Measurements from ENCODE around the gene COL4A2.

COL4A2 gene

DNA sequence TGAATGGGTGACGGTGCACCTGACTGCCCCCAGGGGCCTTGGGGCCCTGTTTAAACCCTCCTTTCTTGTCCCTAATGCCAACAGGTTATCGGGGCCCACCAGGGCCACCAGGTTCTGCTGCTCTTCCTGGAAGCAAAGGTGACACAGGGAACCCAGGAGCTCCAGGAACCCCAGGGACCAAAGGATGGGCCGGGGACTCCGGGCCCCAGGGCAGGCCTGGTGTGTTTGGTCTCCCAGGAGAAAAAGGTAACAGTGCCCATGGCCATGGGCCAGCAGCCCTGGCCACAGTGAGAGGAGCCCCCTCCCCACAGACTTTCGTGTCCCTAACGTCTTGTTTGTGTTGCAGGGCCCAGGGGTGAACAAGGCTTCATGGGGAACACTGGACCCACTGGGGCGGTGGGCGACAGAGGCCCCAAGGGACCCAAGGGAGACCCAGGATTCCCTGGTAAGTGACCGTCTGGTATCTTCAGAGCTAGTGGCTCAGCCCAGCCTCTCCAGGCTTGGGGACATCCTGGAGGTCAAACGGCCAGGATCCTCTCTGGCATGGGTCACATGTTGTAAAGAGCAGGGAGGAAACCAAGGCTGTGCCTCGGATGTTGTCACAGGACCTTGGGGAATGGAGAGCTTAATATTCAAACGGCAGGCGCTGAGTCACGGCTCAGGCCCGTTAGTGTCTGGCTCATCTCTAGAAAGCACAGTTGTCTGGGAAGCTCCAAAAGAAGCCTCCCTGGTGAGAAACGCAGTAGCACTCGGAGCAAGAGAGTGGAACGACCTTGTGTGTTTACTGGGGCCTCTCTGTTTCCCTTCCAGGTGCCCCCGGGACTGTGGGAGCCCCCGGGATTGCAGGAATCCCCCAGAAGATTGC lies 196.2 kb downstream of the COL4A2 start:
- DNase-seq, result no peak

DNA sequence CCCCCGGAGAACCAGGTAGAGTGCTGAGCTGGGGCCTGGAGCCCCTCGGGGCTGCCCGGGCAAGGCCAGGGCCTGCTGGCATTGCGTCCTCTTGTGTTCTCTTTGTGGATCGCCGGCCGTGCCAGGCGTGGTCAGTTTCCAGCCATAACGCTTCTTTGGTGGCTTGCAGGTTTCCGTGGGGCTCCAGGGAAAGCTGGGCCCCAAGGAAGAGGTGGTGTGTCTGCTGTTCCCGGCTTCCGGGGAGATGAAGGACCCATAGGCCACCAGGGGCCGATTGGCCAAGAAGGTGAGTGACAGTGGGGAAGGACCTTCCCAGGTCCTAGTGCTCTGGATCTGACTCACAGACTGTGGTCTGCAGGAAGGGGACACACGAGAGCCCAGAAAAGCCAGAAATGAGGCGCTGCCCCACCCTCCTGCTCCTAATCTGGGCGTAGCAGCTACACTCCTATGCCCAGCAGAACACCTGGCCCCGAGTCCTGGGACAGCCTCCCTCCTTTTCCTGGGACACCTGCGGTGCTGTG lies 197.0 kb downstream of the COL4A2 start:
- DNase-seq, result no peak

DNA sequence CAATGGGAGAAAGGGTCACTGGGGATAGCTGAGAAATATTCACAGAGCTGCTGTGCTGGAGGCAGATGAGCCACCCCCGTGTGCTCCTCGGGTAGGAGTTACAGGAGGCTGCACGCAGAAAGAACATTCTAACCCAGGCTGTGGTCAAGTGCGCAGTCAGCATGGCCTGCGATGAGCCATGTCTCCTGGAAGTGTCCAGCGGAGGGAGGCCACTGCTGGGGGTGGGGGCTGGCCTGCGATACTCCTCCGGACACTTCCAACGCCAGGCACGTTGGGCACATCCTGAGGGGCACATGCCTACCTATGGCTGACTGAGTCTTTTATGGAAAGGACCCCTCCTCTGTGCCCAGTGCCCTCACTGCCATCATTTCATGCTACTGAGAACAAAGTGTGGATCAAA lies 198.5 kb downstream of the COL4A2 start:
- no peak for DNase-seq

DNA sequence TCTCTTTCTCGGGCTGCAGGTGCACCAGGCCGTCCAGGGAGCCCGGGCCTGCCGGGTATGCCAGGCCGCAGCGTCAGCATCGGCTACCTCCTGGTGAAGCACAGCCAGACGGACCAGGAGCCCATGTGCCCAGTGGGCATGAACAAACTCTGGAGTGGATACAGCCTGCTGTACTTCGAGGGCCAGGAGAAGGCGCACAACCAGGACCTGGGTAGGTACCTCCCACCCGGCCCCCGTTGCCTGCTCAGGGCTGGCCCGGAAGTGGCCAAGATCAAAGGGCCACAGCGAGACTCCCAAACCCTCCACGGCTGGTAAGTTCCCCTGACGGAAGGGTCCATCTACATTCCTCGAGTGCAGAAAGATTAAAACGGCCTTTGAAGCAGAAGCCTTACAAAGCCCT lies 199.3 kb downstream of the COL4A2 start:
- DNase-seq, result no peak

DNA sequence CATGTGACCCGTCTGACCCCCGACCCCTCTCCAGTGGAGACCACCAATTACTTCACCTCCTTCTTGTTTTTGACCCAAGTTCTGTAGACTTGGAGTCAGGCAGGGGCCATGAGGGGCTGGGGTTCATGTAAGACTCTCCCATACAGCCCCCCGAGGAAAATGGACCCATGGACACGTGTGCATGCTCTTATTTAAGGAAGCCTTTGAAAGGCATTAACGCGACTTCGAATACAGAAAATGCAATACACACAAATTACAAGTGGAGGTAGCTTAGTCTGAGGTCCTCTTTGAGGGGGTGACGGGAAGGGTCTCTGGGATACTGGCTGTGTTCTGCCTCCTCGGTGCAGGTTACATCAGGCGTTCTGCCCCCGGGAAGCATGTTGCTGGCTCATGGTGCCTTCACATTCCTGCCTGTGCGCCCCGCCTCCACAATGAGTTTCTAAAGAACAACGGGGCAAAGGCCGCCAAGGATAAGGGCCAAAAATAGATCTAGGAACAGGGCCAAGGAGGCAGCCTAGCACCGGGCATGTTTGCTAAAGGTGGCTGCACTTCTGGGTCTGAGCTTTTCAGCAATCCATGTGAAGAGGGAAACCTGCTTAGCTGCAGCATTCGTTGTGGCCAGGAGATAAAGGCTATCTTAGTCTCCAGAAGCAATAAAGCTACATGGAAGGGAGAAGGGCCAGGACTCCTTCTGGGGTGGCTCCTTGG lies 199.9 kb downstream of the COL4A2 start:
- DNase-seq, result no peak

DNA sequence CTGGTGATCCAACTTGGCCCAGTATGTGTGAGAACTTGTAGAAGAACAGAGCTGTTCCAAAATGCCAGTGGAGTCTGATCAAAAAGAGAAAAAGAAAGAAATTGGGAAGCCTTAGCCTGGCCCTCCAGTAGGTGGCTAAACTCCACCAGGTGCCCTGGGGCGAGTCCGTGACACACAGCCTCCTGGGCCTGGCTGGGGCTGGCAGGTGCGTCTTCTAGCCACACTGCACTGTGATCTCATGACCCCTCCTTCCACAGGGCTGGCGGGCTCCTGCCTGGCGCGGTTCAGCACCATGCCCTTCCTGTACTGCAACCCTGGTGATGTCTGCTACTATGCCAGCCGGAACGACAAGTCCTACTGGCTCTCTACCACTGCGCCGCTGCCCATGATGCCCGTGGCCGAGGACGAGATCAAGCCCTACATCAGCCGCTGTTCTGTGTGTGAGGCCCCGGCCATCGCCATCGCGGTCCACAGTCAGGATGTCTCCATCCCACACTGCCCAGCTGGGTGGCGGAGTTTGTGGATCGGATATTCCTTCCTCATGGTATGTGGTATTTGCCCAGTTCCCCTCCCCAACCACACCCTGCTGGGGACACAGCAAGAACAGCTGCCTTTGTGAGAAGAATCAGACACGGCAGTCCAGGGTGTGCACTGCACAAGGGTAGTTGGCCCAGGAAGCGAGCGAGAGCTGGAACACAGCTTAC lies 200.7 kb downstream of the COL4A2 start:
- no peak for DNase-seq

DNA sequence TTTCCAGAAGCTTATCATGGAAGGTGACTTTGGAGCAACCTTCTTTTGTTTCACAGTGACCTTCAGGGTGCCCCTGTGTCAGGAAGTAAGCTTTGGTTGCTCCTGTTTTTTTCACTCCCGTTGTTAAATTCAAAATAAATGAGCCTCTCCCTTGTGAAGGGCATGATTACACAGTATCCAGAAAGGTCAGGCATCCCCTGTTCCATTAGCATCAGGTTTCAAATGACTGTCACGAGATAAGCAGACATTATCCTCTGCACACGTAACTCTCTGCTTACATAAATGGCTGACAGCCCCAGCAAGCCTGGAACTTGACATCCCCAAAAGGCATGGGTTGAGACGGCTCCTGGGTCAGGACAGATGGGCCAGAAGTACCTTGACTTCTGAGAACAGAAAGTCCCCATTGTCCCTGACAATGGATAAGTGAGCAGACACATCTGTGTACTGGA lies 202.4 kb downstream of the COL4A2 start:
- DNase-seq, result no peak

DNA sequence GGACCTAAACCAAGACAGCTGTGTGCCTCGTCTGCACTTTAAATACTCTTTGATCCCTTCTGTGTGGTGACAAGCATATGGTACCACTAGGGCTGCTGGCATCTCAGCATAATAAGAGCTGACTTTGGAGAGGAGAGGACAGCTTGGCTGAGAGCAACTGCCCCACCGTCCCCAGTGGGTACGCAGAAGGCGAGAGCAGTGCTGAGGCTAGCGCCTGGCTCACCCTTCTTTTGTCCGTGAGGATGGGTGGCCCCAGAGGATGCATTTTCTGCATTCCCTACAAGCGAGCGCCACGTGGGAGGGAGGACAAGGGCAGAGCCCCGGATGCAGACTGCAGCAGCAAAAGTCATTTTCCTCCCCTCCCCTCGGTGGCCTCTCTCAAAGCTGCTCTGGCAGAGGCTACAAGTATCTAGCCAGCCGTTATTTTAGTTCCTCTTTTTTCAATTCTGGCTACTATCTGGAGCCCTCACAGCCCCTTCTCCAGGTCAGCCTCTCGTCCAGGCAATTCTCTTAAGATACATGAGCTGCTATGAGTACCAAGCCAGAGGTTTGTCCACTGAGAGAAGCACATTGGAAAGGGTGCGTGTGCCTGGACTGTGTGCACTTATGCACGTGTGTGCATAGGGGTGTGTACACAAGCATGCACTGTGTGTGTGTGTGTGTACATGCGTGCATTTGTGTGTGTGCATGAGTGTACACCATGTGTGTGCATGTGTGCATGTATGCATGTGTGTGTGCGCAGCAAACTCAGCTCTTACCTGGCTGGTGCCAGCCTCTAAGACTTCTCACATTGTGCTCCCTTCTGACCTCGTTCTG lies 203.1 kb downstream of the COL4A2 start:
- DNase-seq, result no peak

DNA sequence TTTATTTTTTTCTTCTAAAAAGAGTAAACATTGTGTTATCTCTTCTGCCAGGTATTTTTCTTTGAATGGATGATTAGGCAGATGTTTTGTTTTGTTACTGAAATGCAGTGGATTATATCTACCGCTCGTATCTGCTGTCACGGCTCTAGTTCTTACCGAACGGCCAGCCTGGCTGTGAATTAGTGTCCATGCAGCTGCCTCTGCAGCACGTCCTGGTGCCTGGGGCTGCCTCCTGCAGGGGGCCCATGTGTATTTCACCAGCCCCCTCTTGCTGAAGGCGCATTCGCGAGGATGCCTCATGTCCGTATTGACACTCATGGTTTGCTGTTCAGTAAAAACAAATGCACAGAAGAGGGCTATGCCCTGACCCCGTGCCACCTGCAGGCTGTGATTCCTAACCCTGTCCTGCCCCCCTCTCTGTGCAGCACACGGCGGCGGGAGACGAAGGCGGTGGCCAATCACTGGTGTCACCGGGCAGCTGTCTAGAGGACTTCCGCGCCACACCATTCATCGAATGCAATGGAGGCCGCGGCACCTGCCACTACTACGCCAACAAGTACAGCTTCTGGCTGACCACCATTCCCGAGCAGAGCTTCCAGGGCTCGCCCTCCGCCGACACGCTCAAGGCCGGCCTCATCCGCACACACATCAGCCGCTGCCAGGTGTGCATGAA lies 204.6 kb downstream of the COL4A2 start:
- DNase-seq, result no peak

DNA sequence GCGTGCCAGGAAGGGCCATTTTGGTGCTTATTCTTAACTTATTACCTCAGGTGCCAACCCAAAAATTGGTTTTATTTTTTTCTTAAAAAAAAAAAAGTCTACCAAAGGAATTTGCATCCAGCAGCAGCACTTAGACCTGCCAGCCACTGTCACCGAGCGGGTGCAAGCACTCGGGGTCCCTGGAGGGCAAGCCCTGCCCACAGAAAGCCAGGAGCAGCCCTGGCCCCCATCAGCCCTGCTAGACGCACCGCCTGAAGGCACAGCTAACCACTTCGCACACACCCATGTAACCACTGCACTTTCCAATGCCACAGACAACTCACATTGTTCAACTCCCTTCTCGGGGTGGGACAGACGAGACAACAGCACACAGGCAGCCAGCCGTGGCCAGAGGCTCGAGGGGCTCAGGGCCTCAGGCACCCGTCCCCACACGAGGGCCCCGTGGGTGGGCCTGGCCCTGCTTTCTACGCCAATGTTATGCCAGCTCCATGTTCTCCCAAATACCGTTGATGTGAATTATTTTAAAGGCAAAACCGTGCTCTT lies 205.2 kb downstream of the COL4A2 start:
- no peak for DNase-seq

DNA sequence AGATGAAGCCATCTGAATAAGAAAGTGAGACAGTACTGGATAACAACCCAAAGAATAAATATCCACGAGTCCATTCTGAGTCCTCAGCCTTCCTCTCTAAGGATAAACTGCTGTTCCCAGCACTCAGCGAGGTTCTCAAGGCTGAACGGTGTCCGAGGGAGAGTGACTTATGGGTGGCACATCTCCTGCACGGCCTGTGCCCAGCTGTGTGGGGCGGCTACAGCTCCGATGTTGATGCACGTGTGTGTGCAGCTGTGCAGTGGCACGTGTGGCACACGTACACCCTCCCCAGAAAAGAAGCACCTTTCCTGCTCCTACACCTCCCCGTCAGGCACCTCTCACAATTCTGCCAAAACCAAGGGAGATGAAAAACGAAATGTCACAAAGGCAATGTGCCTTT lies 209.4 kb downstream of the COL4A2 start:
- DNase-seq, result no peak

DNA sequence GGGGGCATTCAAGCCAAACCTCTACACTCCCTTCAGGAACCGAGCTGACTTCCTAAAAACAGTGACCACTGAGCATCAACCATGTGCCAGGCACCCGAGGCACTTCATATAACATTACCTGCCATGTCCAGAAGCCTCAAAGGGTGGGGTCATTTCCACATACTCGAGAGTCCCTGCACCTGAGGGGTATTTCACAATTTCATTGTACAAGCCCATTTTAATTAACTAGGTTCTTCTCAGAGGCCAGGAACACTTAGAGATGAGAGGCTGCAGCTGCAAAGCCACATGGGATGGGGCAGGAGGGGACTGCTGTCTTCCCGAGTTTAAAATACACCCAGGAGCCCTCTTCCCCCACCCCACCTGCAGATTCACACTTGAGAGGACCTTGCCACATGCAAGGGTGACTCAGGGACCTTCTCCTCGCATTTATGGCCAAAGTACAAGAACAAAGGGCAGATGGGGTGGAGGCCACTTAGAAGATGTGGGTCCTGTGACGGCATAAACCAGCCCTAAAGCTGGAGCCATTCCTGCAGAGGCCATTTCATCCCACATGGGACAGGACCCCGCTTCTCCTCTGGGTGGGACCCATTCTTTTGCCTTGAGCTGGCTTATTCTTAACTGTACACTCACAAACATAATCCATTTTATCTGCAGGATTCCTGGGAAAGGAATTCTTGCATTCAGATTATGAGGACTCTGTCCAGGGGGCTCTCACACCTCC lies 210.6 kb downstream of the COL4A2 start:
- no peak for DNase-seq

DNA sequence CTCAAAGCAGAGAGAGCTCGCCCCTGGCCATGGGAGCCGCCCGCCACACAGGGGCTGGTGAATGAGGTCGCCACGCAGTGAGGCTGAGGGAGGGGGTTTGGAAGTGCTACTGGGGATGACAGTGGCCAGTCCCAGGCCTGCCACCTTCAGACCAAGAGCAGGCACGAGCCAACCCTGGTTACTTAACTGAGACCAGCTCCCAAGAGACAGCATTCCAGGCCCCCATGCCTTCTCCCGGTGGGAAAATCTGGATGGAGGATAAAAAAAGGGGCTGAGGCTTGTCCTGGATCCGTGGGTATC lies 211.1 kb downstream of the COL4A2 start:
- DNase-seq, result no peak

DNA sequence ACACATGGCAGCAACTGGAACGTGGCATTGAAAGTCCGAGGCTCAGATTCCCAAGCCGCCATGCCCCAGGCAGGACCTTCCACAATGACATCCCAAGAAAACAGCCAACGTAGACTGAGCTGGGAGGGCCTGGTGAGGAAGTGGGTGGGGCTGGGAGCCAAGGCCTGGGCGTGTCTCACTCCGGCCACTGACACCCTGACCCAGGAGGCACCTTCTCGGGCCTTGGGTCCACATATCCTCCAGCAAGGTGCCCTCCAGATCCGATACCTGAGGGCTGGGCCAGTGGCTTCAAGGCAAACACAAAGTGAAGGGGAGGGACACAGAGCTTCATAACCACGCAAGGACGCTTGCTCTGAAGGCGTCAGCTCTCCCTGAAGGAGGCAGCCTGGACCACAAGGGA lies 211.5 kb downstream of the COL4A2 start:
- DNase-seq, result no peak

DNA sequence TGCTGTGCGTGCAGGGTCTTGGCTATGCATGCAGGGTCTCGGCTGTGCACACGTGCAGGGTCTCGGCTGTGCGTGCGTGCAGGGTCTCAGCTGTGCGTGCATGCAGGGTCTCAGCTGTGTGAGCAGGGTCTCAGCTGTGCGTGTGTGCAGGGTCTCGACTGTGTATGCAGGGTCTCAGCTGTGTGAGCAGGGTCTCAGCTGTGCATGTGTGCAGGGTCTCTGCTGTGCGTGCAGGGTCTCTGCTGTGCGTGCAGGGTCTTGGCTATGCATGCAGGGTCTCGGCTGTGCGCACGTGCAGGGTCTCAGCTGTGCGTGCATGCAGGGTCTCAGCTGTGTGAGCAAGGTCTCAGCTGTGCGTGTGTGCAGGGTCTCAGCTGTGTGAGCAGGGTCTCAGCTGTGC lies 212.0 kb downstream of the COL4A2 start:
- no peak for DNase-seq

DNA sequence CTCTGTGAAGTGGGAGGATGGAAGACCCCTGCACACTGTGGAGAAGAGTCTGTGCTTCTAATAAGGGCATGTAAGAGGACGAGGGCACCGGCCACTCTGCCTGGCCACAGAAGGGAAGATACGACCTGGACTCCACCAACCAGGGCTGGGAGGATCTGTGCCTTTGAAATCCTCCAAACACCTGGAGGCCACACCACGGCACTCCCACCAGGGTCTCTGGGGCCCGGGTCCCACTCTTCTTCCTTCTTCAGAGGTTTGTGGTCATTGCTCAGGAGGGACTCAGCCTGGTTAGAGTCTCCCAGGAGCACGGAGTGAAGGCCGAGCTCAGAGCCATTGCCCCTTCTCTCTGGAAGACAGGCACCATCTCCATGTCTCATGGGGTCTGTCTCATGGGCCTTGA lies 212.4 kb downstream of the COL4A2 start:
- DNase-seq, result no peak

DNA sequence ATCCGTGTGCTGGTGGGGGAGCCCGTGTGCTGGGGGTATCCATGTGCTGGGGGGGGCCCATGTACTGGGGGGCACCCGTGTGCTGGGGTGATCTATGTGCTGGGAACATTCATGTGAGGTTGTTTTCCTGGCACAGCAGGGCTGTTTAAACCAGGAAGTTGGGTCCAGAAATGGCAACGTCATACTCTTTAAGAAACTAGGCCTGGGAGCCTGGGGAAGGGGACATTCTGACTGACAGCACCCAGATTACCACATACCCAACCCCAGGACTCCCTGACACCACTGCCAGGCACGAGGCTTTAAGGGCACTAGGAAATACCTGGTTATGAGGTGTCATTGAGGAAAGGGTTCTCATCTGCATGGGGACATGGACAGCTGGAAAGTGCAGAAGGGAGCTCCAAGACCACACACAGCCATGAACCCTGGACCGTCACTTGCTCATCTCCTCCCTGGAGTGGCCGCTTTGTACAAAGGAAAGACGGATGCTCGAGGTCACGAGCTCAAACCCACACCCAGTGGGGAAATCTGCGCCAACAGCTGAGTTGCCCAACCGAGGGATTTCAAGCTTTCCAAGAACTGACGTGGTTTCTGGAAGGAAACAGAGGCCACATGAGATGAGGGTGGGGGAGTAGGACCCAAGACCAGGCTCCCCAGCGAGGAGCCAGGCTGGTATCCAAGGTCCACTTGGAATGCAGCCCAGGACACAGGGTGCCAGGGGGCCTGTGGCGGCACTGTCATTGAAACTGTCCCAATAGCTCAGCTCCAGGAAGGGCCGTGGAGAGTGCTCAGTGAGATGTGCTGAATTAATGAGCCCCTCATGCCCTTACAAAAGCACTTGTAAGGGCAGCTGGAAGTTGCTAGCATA lies 213.6 kb downstream of the COL4A2 start:
- no peak for DNase-seq

DNA sequence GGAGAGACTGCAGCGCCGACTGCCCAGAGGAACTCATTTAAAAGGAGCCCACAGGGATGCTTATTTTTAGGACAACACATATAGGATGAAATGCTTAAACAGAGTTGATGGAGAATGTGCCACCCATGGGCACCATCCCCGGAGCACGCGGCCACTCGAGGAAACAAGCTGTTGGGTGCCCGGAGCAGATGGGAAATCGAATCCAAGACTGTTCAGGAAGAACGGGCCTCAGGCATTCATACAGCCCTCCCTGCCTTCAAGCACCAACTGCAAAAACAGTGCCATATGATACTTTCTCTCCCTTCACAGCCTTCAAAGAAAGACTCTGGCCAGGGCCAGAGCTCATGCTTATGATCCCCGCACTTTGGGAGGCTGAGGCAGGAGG lies 214.2 kb downstream of the COL4A2 start:
- DNase-seq, result no peak

DNA sequence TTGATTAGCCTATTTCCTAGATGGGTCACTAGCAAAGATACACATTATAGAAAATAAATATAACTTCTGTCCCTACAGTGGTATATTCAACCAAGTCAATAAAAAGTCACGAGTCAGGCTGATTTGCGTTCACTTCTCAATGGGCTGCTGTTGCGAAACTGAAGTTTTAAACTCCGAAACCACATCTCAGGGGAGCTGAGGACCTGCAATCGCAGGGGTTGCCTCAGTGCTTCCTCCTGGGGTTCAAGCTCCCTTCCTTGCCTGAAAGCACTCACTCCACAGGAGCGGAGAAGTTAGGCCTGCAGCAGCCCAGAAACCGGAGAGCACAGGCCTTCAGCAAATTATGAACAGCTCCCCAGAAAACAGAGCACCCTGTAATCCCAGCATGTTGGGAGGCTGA lies 214.9 kb downstream of the COL4A2 start:
- no peak for DNase-seq

DNA sequence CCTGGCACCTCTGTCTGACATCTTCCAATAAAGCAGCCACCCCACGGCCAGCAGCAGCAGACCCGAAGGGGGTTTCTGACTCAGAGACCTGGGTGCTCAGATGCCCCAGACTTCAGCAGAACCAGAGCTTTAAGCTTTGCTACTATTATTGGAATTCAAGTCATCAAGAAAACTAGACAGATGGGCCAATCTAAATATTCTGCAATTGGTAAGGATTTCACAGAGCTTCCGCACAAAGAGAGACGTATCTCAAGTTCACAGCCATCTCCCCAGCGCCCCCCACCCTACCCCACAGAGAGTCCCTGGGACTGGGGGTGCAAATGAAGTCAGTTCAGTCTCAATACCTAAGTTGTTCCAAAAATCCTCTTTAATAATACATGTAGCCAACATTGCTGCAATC lies 215.6 kb downstream of the COL4A2 start:
- DNase-seq, result no peak

All from activated CD4-positive, alpha-beta T cell treated with anti-CD3 and anti-CD28 coated beads for 48 hours (primary cell).